Fibroblast of skin of right biceps (primary cell): ENCODE results near the gene TMEM181.
A peak's percentile ranks its signal among the peaks of the same experiment; 100 is the strongest.

Experiments
- DNase-seq: peaks from one replicate; pipeline ENCODE4 v3.0.0-alpha.2; 2013

Gene TMEM181

DNA sequence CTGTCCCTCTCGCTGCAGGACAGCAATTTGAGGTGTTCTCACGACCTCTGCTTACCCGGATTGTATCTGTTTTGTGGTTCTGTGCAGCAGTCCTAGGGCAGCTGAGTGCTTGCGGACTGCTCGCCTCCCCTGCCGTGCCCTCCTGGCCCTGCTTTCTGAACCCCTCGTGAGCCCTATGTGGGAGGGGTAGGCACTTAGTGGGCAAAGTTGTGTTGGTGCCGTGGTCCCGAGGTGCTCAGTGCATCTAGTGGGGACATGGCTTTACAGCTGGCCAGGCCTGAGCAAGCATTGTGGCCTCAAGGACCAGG lies 5.2 kb downstream of the TMEM181 start:
- DNase-seq: no peak

DNA sequence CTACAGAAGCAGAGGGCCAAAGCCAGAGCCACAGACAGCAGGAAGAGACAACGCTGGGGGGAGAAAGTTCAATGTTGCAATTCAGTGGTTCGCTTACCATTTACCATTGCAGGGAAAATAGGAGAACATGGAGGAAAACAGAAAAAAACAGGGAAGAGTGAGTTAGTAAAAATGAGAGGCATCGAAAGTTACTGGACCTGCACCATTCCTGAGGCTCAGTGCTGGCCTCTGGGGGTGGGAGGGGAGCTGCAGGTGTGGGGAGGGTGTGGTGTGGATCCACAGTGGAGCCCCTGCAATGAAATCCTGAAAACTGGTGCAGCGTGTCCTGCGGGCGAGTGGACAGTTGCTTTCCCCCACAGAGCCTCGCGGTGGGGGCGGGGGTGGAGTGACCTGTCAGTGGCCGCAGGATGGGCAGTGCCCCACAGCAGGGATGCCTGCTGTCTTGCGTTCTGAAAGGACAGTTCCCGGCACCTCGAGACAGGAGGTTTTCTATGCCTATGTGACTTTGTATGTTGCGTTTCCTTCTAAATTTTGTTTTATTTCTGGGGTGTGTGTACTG lies 5.7 kb downstream of the TMEM181 start:
- DNase-seq: no peak

DNA sequence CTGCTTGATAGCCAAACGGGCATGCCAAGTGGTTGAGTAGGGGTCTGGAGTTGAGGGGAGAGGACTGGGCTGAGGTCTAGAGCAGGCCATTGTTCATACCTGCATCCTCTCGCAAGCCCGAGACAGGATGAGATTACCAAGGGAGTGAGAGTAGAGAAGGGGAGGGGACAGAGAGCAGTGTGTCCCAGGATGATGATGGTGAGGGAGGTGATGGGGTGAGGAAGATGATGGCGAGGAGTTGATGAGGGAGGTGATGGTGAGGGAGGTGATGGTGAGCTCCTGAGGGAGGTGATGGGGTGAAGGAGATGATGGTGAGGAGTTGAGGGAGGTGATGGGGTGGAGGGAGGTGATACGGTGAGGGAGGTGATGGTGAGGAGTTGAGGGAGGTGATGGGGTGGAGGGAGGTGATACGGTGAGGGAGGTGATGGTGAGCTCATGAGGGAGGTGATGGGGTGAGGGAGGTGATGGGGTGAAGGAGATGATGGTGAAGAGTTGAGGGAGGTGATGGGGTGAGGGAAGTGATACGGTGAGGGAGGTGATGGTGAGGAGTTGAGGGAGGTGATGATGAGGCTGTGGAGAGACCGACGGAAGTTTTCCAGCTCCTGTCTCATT lies 6.4 kb downstream of the TMEM181 start:
- DNase-seq: no peak

DNA sequence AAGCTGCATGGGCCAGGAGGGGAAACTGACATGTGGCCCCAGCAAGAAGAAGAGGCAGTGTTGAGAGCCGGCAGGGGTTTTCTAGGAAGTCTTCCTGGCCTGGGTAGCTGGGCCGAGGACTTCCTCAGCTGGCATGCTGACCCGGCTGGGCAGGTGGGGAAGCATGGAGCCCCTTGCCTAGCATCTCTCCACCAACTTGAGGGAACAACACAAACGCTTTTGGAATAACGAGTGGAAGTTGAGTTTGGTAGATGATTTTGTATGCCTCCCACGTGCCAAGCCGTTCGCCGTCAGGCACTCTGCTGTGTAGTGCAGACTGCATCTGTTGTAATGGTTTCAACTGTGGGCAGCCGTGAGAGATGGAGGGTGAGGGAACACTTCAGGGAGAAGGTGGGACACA lies 7.3 kb downstream of the TMEM181 start:
- no peak for DNase-seq

DNA sequence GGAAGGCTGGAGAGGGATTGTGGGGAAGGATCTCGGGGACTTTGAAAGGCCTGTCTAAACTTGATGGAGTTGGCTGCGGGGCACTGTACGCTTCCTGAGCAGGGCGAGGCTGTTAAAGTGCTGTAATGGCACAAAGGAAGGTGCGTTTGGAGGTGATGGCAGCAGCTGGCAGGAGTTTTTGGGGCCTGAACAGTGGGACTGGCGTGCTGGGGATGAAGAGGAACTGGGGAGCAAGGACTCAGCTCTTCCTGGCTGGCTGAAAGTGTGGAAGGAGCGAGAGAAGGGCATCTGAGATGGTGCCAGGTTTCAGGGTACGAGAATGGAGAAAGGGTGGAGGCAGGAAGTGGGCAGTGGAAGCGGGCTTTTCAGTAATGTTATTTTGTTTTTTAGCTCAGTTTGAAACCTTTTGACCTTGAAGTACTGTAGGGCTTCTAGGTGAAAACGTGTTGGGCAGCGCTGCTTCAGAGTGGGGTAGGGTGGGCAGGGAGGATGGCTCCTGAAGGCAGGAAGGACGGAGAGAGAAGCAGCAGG lies 8.0 kb downstream of the TMEM181 start:
- DNase-seq: no peak

DNA sequence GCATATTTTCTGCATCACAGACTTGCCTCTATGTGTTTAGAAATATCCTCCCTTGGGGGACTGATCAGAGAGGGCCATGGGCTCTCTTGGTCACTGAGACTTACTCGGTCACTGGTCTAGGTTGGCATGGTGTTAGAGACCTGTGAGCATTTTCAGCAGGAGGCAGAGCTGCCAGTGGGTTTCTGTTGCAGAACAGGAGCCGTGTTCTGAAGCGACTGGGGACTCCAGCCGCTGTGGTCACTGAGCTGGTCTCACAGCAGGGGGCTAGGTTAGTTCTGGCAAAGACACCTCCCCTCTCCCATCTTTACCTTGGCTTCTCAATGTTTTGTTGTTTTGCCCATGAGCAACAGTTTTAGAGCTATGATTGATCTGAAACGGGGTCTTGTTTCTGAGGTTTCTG lies 8.7 kb downstream of the TMEM181 start:
- DNase-seq: no peak

DNA sequence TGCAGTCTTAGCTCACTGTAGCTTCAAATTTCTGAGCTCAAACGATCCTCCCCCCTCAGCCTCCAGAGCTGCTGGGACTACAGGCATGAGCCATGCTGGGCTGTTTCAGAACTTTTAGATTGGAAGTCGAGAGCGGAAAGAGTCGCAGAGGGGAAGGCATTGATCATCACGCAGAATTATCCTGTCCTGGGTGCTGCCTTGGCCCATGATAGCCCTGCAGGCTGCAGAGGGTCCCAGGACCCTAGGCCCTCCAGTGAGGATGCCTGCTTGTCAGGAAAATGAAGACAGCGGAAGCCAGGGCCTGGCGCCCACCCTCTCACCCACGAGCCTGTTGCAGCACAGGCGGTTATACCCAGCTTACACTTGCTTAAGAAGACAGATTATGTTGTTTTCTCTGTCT lies 9.1 kb downstream of the TMEM181 start:
- DNase-seq: no peak

DNA sequence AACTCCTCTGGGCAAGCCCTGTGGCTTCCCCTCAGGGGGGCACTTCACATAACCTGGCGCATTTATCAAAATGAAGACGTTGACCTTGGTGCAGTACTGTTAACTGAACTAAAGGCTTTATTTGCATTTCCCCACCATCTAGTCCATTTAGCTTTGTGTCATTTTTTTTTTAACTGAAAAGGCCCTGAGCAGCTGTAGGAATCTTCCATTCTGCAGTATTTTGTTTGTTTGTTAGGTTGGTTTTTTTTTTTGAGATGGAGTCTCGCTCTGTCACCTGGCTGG lies 10.7 kb downstream of the TMEM181 start:
- DNase-seq: no peak

DNA sequence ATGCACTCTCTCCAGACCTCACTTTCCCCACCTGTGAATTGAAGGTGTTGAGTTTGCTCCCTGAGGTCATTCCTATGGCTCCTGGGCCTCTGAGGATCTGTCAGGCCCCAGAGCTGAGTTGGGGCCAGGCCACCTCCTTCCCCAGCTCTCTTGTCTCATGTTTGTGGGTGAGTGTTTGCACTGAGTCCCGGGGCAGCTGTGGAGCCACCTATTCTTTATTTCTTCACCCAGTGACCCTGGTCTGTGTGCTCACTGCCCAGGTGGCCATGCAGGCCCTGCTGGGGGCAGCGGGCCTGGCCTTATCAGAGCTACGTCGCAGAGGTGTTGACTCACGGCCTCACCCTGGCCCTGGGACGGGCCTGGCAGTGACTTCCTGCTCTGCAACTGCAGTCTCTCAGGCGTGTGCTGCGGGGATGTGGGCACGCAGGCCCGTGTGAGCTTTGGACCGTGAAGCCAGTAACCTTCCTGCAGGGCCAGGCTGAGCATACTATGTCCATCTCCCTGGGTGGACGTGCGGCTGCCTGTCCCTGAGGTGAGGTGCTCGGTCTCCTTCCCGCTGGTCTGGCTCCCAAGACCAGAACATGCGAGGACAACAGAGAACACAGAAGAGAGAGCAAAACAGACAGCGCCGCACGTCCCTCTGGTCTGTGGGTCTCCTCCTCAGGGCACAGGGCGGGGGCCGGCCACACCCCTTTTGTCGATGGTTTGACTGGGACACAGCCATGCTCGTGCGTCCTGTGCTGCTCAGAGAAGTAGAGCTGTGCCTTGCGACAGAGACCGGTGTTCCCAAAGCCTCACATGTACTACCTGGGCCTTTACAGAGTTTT lies 12.1 kb downstream of the TMEM181 start:
- DNase-seq: no peak

DNA sequence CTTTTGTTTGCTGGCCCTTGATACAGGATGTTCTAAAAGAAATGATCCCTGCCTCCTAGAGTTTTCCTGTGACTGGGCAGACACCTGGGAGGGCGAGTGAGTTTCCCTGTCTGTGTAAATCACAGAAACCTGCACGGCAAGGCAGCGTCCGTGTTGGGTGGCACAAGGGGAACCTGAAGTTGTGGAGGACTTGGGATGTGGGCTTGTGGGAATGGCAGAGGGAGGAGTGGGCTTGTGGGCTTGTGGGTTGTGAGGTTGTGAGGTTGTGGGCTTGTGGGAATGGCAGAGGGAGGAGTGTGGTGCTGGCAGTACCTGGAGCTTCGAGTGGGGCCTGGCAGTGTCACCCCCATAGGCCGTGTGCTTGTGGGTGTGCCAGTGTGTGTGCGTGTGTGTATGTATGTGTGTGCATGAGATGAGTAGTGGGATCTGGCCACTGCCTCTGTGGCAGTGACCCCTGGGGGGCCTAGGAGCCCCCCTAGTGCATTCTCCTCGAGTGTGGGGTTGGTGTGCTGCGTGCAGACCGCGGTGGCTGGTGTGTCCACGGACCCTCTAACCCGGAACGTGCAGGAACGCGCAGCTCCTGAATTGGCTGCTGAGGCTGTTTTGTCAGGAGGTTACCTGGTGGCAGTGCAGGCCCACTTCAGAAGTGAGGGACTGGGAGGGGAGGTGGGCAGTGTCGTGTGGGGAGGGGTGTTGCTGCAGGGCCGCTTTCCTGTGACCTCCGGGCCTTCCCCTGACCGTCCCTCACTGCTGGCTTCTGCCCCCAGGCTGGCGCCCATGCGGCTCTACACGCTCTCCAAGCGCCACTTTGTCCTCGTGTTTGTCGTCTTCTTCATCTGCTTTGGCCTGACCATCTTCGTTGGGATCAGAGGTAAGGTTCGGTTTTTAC lies 13.0 kb downstream of the TMEM181 start:
- no peak for DNase-seq

DNA sequence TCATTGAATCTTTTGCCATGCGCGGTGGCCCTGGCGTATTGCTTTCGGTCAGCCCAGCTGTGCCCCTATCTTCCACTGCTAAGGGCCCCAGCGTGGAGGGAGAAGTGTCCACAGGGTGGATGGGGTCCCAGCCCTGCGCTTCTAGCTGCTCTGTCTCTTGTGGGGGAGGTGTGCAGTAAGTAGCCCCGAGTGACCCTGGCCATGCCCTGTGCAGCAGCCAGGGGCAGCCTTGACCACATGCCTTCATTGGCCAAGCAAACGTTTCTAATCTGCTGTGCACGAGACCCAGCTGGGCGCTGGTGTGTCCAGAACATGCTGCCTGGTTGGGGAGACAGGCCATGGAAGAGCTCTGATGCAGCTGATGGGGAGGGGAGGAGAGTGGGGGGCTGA lies 13.6 kb downstream of the TMEM181 start:
- no peak for DNase-seq

DNA sequence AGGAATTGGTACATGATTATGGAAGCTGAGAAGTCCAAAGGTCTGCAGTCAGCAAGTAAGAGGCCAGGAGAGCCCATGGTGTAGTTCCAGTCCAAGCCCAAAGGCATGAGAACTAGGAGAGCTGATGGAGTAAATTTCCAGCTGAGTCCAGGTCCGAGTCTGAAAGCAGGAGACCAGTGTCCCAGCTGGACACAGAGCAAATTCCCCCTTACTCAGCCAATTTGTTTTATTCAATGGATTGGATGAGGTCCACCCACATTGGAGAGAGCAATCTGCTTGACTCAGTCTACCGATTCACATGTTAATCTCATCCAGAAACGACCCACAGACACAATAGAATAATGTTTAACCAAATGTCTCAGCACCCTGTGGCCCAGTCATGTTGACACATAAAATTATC lies 14.9 kb downstream of the TMEM181 start:
- DNase-seq: no peak

DNA sequence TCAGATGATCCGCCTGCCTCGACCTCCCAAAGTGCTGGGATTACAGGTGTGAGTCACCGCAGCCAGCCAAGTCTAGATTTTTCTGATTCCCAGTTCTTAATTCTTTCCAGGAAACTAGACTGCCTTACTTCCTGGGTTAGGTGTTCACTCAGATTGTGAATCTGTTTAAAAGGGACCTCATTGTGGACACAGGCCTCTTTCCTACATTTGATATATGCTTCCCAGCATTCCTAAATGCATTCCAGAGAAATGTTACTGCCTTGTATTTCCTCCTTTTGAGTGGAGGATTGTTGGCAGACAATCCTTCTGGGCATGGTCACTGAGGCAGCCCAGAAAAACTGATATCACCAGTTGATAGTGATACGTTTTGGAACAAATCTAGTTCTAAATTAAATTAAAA lies 15.7 kb downstream of the TMEM181 start:
- DNase-seq: peak; percentile 24

DNA sequence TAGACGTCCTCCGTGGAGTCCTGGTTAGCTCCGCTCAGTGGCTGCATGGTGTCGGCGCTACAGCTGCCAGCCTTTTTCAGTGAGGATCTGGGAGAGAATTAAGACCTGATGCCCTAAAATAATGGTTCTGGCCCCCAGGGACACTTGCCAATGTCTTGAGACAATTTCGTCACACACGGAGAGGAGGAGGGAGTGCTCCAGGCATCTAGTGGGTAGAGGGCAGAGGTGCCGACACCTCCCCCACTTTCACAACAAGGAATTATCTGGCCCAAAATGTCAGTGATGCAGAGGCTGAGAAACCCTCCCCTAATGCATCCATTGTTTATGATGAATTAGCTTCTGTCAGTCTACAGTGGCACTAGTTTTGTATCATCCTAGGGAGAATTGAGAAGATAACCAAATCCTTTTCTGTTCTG lies 24.4 kb downstream of the TMEM181 start:
- no peak for DNase-seq

DNA sequence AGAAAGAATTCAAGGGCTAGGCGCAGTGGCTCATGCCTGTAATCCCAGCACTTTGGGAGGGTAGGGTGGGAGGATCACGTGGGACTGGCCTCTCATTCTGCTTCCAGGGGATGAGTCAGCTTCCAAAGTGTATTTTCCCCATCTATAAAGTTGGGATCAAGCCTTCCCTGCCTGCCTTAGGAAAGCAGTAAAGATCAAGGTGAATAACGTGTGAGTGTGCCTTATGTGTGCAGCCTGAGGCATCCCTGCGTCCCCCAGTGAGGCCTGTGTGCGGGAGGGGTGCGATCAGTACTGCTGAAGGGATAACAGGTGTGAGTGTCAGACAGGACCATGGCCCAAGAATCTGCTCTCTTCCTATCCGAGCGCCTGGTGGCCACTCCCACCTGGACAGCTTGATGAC lies 26.8 kb downstream of the TMEM181 start:
- no peak for DNase-seq

DNA sequence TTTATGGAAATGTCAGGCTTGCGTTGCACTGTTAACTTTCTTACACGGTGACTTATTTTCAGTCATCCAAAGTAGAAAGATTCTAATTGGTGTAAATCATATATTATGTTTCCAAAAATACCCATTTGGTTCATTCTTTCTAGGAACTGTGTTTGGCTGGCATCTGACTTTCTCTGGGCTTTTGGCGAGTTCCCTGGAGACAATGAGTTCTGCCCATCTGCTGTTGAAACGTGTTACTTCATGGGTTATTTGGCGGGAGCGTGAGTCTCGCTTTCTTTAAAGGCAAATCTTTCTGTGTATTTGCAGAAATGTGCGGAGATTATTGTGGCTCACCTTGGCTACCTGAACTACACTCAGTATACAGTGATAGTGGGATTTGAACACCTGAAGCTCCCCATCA lies 29.5 kb downstream of the TMEM181 start:
- DNase-seq: no peak

DNA sequence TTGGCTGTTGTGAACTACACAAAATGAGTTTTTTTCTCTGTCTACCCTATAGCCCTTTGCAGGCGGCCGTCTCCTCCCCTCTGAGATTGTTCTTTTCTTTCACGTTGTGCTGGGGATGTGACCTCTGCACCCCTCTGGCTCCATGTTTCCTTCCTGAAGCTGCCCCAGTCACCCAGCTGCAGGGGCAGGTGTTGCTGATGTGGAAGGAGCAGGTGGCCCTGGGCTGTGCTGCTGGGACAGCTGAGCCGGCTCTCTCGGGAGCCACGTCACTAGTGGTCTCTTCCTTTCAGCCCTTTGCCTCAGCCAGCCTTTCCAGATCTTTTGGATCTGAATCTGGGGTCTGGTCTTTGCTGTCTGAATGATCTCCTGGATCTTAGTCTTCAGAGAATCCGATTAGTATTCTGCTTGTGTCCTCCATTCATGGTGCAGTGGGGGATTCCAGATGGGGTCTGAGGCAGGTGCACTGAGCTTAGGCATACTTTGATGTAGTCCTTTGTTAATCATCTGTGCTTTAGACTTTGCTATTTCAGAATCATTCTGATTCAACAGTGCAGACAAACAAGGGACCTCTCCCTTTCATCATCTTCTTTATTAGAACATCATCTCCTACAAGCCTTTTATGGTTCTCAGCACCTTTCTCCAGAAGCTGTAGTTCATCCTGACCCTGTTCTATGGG lies 31.4 kb downstream of the TMEM181 start:
- no peak for DNase-seq

DNA sequence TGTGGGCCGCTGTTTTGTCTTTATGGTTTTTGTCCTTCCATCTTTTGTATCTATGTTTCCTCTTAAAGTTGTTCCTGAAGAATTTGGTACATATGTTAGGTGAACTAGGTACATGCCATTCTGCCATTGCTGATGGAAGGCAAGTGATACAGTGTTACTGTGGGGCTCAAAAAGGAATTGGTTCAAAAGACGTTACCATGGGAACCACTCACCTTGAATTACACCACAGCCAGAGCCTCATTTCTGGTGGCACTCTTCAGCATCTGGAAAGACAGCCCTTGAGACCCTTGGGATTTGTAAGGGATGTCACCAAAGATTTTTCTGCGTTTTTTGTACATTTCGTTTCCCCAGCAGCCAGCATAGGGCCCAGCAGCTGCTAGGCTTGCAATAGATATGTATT lies 31.9 kb downstream of the TMEM181 start:
- no peak for DNase-seq

DNA sequence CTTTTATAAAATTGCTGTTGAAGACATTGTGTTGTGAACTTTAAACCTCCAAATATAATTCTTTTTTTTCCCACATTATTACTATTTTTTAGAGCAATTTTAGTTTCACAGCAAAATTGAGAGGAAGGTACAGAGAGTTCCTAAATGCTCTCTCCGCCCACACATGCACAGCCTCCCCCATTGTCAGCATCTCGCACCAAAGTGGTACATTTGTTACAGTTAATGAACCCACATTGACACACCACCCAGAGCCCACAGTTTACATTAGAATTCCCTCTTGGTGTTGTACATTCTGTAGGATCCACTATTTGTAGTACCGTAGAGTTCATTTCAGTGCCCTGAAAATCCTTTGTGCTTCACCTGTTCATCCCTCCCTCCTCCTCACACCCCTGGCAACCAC lies 33.8 kb downstream of the TMEM181 start:
- no peak for DNase-seq

DNA sequence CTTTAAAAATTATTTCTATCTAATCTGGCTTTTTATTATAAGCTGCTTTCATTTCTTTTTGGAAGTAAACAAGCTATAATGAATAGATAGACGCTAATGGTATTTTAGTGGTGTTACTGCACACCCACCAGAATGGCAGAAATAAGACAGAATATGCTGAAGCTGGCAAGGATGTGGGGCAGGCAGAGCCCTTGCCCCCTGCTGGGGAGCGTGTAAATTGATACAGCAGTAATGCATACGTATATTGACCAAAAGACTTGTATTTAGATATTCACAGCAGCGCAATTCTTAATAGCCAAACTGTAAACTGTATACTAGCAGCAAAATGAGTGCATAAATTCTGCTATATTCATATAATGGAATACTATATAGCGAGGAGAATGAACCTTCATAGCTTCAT lies 35.3 kb downstream of the TMEM181 start:
- DNase-seq: peak; percentile 7

DNA sequence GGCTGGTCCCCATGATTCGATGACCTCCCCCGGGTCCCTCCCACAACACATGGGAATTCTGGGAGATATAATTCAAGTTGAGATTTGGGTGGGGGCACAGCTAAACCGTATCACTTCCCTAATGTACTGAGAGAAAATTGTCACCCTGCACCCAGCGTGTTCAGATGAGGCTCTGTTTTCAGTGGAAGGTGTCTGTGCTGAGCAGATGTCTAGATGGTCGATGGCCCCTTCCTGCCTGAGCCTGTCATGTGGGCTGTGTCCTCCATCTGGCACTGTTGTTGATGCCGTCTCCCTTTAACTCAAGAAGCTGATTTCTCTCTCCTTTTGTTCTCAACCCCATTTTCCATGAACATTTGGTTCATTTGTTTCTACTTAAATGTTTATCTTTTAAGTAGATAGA lies 37.0 kb downstream of the TMEM181 start:
- DNase-seq: no peak

DNA sequence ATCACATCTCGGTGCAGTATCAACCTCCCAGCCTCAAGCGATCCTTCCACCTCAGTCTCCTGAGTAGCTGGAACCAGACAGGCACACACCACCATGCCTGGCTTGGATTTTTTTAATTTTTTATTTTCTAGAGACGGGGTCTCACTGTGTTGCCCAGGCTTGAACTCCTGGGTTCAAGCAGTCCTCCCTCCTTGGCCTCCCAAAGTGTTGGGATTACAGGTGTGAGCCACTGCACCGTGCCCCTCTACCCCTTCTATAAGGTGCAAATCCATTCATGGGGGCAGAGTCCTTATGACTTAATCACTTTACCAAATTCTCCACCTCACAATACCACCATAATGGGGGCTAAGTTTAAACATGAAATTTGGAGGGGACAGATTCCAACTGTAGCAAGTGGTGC lies 37.7 kb downstream of the TMEM181 start:
- no peak for DNase-seq

DNA sequence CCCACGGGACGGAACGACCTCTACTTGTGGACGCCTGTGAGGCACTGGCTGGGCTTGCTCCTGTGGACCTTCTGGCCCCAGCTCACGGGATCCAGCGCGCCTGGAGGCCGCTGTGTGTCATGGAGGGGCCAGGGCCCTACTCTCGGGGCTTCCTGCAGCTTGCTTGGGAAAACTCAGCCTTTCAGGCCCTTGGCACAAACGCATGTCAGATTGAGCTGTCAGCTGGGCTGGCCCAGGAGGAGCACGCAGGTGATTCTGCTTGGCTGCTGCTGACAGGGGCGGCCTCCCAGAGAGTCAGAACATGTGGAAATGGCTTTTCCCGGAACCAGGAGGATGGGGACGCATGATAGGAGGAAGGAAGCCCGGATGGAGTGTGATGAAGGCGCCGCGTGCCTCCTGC lies 39.7 kb downstream of the TMEM181 start:
- DNase-seq: no peak
